MCF 10A (cell line): ENCODE measurements around the gene GBP2. TPM values are rescaled to one million over a fixed set of nuclear protein-coding genes. Genes with fewer than 3 reads are reported as not detected.
"Not testable (repeated sequence)": the region's sequence is repeated elsewhere in the genome, so short reads cannot be mapped to it uniquely, and the experiment has no call there.

ENCODE experiments used
- BruUV-seq: library from RNA; stranded (reverse); fragments of 400-500 nt; replicated peaks from 2 replicates; lab custom pipeline; 2021; lab: Mats Ljungman, UMichigan
- CTCF ChIA-PET: fragments of 300-600 bp; sonication (Branson Sonifier 250); formaldehyde crosslinking; extraction: SDS; loops from one replicate; lab custom pipeline; 2021; ENCODE audit warnings: antibody characterized with exemption, inconsistent platforms; lab: Yijun Ruan, JAX
- POLR2A ChIA-PET: fragments of 300-600, 350-650 bp; sonication (Branson Sonifier 250); formaldehyde crosslinking; extraction: SDS; loops from one replicate; lab custom pipeline; 2020; ENCODE audit warnings: antibody characterized with exemption, inconsistent platforms; lab: Yijun Ruan, JAX
- DNase-seq: peaks from one replicate; pipeline ENCODE4 v3.0.0-alpha.2; 2018; ENCODE audit not compliant: unreplicated experiment
- H3K27ac Mint-ChIP-seq: one replicate; pipeline ENCODE4 v1.8.0; 2022; ENCODE audit warnings: mild to moderate bottlenecking, low read depth, mixed read lengths; ENCODE audit not compliant: unreplicated experiment
- H3K27me3 Mint-ChIP-seq: one replicate; pipeline ENCODE4 v1.8.0; 2022; ENCODE audit warnings: mixed read lengths; ENCODE audit not compliant: insufficient read depth, unreplicated experiment
- H3K36me3 Mint-ChIP-seq: one replicate; pipeline ENCODE4 v1.8.0; 2022; ENCODE audit warnings: mild to moderate bottlenecking, moderate library complexity, mixed read lengths; ENCODE audit not compliant: insufficient read depth, unreplicated experiment
- H3K4me1 Mint-ChIP-seq: one replicate; pipeline ENCODE4 v1.8.0; 2022; ENCODE audit warnings: mixed read lengths; ENCODE audit not compliant: insufficient read depth, unreplicated experiment
- H3K4me3 Mint-ChIP-seq: one replicate; pipeline ENCODE4 v1.8.0; 2022; ENCODE audit warnings: mild to moderate bottlenecking, moderate library complexity, mixed read lengths; ENCODE audit not compliant: unreplicated experiment
- H3K9me3 Mint-ChIP-seq: one replicate; pipeline ENCODE4 v1.8.0; 2022; ENCODE audit warnings: mixed read lengths; ENCODE audit not compliant: unreplicated experiment
- CTCF ChIP-seq: fragments of 200-600 bp; IDR thresholded peaks from one replicate; pipeline ENCODE4 v1.8.0; 2022; ENCODE audit warnings: antibody characterized with exemption, mild to moderate bottlenecking; ENCODE audit not compliant: unreplicated experiment
- intact Hi-C: fragments of 100-400 bp; cut with micrococcal nuclease; formaldehyde crosslinking; loops from 2 replicates; pipeline ENCODE4 v1.14.1; 2022
- total RNA-seq: library from RNA; stranded (reverse); gene quantifications from 2 replicates; pipeline ENCODE4 v1.2.3, GENCODE V29; 2022

The GBP2 gene
- total RNA-seq, 1 experiment from 2014 or later = 2.2 TPM

- Mint-ChIP-seq H3K4me3 (no peak overlapping the region), H3K27me3 (no peaks in the 10 kb centered on the region), H3K27ac (no peak overlapping the region), H3K9me3 (no peaks in the 10 kb centered on the region), H3K4me1 (no peaks in the 10 kb centered on the region), H3K36me3 (no peaks in the 10 kb centered on the region)
- BruUV-seq = no TSS peak
- CTCF ChIA-PET = interaction anchor here (0.6 to 2.6 kb wide), 32 partner anchors 10 to 1561 kb away, joined by 3 to 38 read pairs (median 4); partner anchors contain the start of genes GBP1, GBP2 and GBP6
- intact Hi-C loops = loop anchor here (1.0 to 5.0 kb wide), 6 partner anchors 63 to 370 kb away; no protein-coding TSS in a partner anchor
- TF ChIP-seq CTCF = peak; percentile 65
- peak; percentile 73 for DNase-seq
- POLR2A ChIA-PET = interaction anchor here (0.7 to 1.1 kb wide), 2 partner anchors 12 to 27 kb away, joined by 3 to 5 read pairs; no protein-coding TSS in a partner anchor
Measured at GRCh38 chr1:89085781-89086180, 40.1 kb downstream of the GBP2 start.

GRCh38 chr1:89081005-89081404 lies 44.9 kb downstream of the GBP2 start:
- ChIA-PET POLR2A (no interaction called here), CTCF (interaction anchor here (0.5 to 2.5 kb wide), 4 partner anchors 67 to 293 kb away, joined by 3 to 10 read pairs (median 3); no protein-coding TSS in a partner anchor)
- no peak for TF ChIP-seq CTCF
- Mint-ChIP-seq H3K27me3 (no peaks in the 10 kb centered on the region), H3K9me3 (peaks cover 8% of the 10 kb centered on the region), H3K27ac (no peak overlapping the region), H3K36me3 (no peaks in the 10 kb centered on the region), H3K4me3 (no peak overlapping the region), H3K4me1 (no peaks in the 10 kb centered on the region)
- intact Hi-C loops = no loop called here
- BruUV-seq = no TSS peak
- no peak for DNase-seq

GRCh38 chr1:89080068-89080467 lies 45.8 kb downstream of the GBP2 start:
- H3K4me3 Mint-ChIP-seq, H3K27me3 Mint-ChIP-seq, BruUV-seq, POLR2A ChIA-PET, intact Hi-C loops, H3K9me3 Mint-ChIP-seq, H3K4me1 Mint-ChIP-seq, H3K36me3 Mint-ChIP-seq, H3K27ac Mint-ChIP-seq, DNase-seq: not testable (repeated sequence)
- CTCF ChIA-PET = interaction anchor here (2.5 kb wide), 1 partner anchor 278 kb away, joined by 10 read pairs; no protein-coding TSS in a partner anchor

GRCh38 chr1:89072466-89073065 lies 53.3 kb downstream of the GBP2 start:
- H3K4me3 Mint-ChIP-seq, BruUV-seq, H3K27me3 Mint-ChIP-seq, DNase-seq, H3K4me1 Mint-ChIP-seq, H3K36me3 Mint-ChIP-seq, intact Hi-C loops, H3K27ac Mint-ChIP-seq, CTCF ChIA-PET: not testable (repeated sequence)
- peaks cover 23% of the 10 kb centered on the region for H3K9me3 Mint-ChIP-seq
- POLR2A ChIA-PET = interaction anchor here (1.6 kb wide), 1 partner anchor 13 kb away, joined by 5 read pairs; no protein-coding TSS in a partner anchor

- no peak for TF ChIP-seq CTCF
Measured at GRCh38 chr1:89070509-89070908, 55.4 kb downstream of the GBP2 start.

More at GRCh38 chr1:89070509-89070908, 55.4 kb downstream of the GBP2 start:
- ChIA-PET POLR2A (interaction anchor here (0.6 kb wide), 1 partner anchor 55 kb away, joined by 3 read pairs; no protein-coding TSS in a partner anchor), CTCF (interaction anchor here (0.8 kb wide), 1 partner anchor 94 kb away, joined by 6 read pairs; no protein-coding TSS in a partner anchor)
- no peak for DNase-seq
- no TSS peak for BruUV-seq
- Mint-ChIP-seq H3K36me3 (no peaks in the 10 kb centered on the region), H3K27me3 (no peaks in the 10 kb centered on the region), H3K9me3 (peaks cover 23% of the 10 kb centered on the region), H3K27ac (no peak overlapping the region), H3K4me3 (no peak overlapping the region), H3K4me1 (no peaks in the 10 kb centered on the region)
- intact Hi-C loops = no loop called here
